Endothelial cell of umbilical vein (primary cell): ENCODE results near the gene TECPR2.
"Not testable (repeated sequence)": the region's sequence is repeated elsewhere in the genome, so short reads cannot be mapped to it uniquely, and the experiment has no call there.

Experiments
- GATA2 ChIP-seq: IDR thresholded peaks from 2 replicates; pipeline ENCODE4 v1.7.0; 2011; ENCODE audit warnings: low read depth, mild to moderate bottlenecking, moderate library complexity, mixed read lengths, low read length; ENCODE audit not compliant: insufficient read length, insufficient read depth
- POLR2A ChIP-seq: IDR thresholded peaks from 2 replicates; pipeline ENCODE4 v1.6.1; 2012; ENCODE audit warnings: low read depth, mild to moderate bottlenecking, control low read depth, low read length
- POLR2AphosphoS5 ChIP-seq: IDR thresholded peaks from 2 replicates; pipeline ENCODE4 v1.6.1; 2012; ENCODE audit warnings: low read depth, mild to moderate bottlenecking, control low read depth, low read length, moderate library complexity; ENCODE audit not compliant: insufficient read depth
- TF ChIP-seq, protein P1 (sequence below), 2 donors: IDR thresholded peaks; 1 replicate in 1 of 2; 2 replicates in 1 of 2; pipeline ENCODE4 v1.5.1; 2011; ENCODE audit warnings: low read length in 2 of 2, mild to moderate bottlenecking in 2 of 2, moderate library complexity in 2 of 2, control low read depth in 1 of 2, inconsistent platforms in 1 of 2, low read depth in 1 of 2; ENCODE audit not compliant: insufficient read depth in 1 of 2; ENCODE audit errors: extremely low read depth in 1 of 2
- TF ChIP-seq, protein P2 (sequence below): IDR thresholded peaks from 2 replicates; pipeline ENCODE4 v1.6.1; 2011; ENCODE audit not compliant: insufficient read depth, insufficient read length

DNA sequence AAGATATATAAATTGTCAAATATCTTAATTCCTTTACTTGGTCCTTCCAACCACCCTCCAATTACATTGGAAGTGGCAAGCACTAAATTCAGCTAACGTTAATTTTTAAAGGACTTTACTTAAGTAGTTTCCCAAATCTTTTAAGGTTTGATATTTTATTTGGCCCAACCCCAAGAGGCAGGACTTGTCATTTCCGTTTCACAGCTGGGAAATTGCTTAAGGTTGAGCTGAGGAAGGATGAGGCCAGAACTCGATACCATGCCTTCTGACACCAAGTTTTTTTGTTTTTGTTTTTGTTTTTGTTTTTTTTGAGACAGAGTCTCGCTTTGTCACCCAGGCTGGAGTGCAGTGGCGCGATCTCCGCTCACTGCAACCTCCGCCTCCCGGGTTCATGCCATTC lies 11.1 kb upstream of the TECPR2 start:
- not testable (repeated sequence) for TF ChIP-seq POLR2A, GATA2, POLR2AphosphoS5
- TF ChIP-seq, protein P1, sequence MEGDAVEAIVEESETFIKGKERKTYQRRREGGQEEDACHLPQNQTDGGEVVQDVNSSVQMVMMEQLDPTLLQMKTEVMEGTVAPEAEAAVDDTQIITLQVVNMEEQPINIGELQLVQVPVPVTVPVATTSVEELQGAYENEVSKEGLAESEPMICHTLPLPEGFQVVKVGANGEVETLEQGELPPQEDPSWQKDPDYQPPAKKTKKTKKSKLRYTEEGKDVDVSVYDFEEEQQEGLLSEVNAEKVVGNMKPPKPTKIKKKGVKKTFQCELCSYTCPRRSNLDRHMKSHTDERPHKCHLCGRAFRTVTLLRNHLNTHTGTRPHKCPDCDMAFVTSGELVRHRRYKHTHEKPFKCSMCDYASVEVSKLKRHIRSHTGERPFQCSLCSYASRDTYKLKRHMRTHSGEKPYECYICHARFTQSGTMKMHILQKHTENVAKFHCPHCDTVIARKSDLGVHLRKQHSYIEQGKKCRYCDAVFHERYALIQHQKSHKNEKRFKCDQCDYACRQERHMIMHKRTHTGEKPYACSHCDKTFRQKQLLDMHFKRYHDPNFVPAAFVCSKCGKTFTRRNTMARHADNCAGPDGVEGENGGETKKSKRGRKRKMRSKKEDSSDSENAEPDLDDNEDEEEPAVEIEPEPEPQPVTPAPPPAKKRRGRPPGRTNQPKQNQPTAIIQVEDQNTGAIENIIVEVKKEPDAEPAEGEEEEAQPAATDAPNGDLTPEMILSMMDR (IDR thresholded peaks at IDR 0.05; ENCODE audit: extremely low read depth in 1 of 2, insufficient read depth in 1 of 2, low read depth in 1 of 2, low read length in 2 of 2), result not testable (repeated sequence)
- TF ChIP-seq, protein P2, sequence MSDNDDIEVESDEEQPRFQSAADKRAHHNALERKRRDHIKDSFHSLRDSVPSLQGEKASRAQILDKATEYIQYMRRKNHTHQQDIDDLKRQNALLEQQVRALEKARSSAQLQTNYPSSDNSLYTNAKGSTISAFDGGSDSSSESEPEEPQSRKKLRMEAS, result not testable (repeated sequence)
